Measurements from ENCODE around the gene USP12. TPM values are rescaled to one million over a fixed set of nuclear protein-coding genes. Genes with fewer than 3 reads are reported as not detected.

USP12 gene
- total RNA-seq, 4 donors from 2014 or later: 28.7 to 31.2 (median 29.7) TPM

GRCh38 chr13:27101847-27102246, 69.8 kb downstream of the USP12 start:
- no peak for DNase-seq
- Histone ChIP-seq H3K4me1 (no peaks in the 10 kb centered on the region), H3K27me3 (no peaks in the 10 kb centered on the region), H3K27ac (no peak overlapping the region), H3K4me3 (no peak overlapping the region), H3K9me3 (no peaks in the 10 kb centered on the region), H3K36me3 (peaks cover 0 to 12% (median 3%) of the 10 kb centered on the region in 3 donors)
- TF ChIP-seq CTCF (IDR thresholded peaks at IDR 0.05): no peak
- no peak for TF ChIP-seq POLR2A (IDR thresholded peaks at IDR 0.05)

GRCh38 chr13:27101289-27101688, 70.3 kb downstream of the USP12 start:
- Histone ChIP-seq H3K36me3 (peaks cover 0 to 12% (median 3%) of the 10 kb centered on the region in 3 donors), H3K4me1 (no peaks in the 10 kb centered on the region), H3K27me3 (no peaks in the 10 kb centered on the region), H3K9me3 (no peaks in the 10 kb centered on the region), H3K27ac (no peak overlapping the region), H3K4me3 (no peak overlapping the region)
- TF ChIP-seq CTCF (IDR thresholded peaks at IDR 0.05): no peak
- no peak for DNase-seq

- Histone ChIP-seq H3K36me3 (peaks cover 0 to 15% (median 0%) of the 10 kb centered on the region in 3 donors), H3K9me3 (no peaks in the 10 kb centered on the region), H3K4me3 (no peak overlapping the region), H3K27me3 (no peaks in the 10 kb centered on the region), H3K4me1 (no peaks in the 10 kb centered on the region), H3K27ac (no peak overlapping the region)
- TF ChIP-seq POLR2A (IDR thresholded peaks at IDR 0.05): no peak
- TF ChIP-seq CTCF (IDR thresholded peaks at IDR 0.05): no peak
- no peak for DNase-seq
These were observed 73.9 kb downstream of the USP12 start for GRCh38 chr13:27097691-27098090.

GRCh38 chr13:27091451-27091850, 80.2 kb downstream of the USP12 start:
- Histone ChIP-seq H3K27ac (no peak overlapping the region), H3K4me1 (no peaks in the 10 kb centered on the region), H3K27me3 (no peaks in the 10 kb centered on the region), H3K36me3 (peaks cover 0 to 29% (median 0%) of the 10 kb centered on the region in 3 donors), H3K4me3 (no peak overlapping the region), H3K9me3 (no peaks in the 10 kb centered on the region)
- TF ChIP-seq POLR2A (IDR thresholded peaks at IDR 0.05): no peak
- no peak for TF ChIP-seq CTCF (IDR thresholded peaks at IDR 0.05)
- no peak for DNase-seq

- Histone ChIP-seq H3K4me1 (no peaks in the 10 kb centered on the region), H3K9me3 (no peaks in the 10 kb centered on the region), H3K36me3 (peaks cover 0 to 25% (median 0%) of the 10 kb centered on the region in 3 donors), H3K27ac (no peak overlapping the region), H3K4me3 (no peak overlapping the region), H3K27me3 (no peaks in the 10 kb centered on the region)
- TF ChIP-seq CTCF (IDR thresholded peaks at IDR 0.05) (no peak), POLR2A (IDR thresholded peaks at IDR 0.05) (no peak)
- no peak for DNase-seq
These were observed 83.0 kb downstream of the USP12 start for GRCh38 chr13:27088619-27089018.

All from Peyer's patch (tissue), 4 donors.